H1 (cell line): Measurements from ENCODE around the gene CCER1. TPM values are rescaled to one million over a fixed set of nuclear protein-coding genes. Genes with fewer than 3 reads are reported as not detected.

Source experiments
- ATF3 ChIP-seq: IDR thresholded peaks from 2 replicates; pipeline ENCODE4 v1.6.1; 2011; ENCODE audit warnings: low read depth, mild to moderate bottlenecking, low read length; ENCODE audit not compliant: insufficient read depth
- TBP ChIP-seq: IDR thresholded peaks from 2 replicates; pipeline ENCODE4 v1.6.1; 2011; ENCODE audit warnings: low read depth, low read length, improper control_type of control experiment
- polyA plus RNA-seq, 7 experiments: library from polyadenylated mRNA; depleted of rRNA in 3 of 7; stranded (reverse) in 5 of 7; unstranded in 2 of 7; fragments of >200 nt in 5 of 7; fragments of 200-250 nt in 2 of 7; gene quantifications; 1 replicate in 5 of 7; 2 replicates in 1 of 7; 4 replicates in 1 of 7; pipeline versions ENCODE4 v1.2.1 to v1.2.3, GENCODE V29; 2011 to 2013; ENCODE audit warnings: missing spikeins in 2 of 7, mixed read lengths in 2 of 7
- total RNA-seq: library from RNA; stranded (reverse); fragmentation: NEBNext Ultra II Directional; extraction: Animal tissue kit (Norgen Biotek cat#: 25700); gene quantifications from 2 replicates; pipeline ENCODE4 v1.2.1, GENCODE V29; 2021
- TF ChIP-seq, protein P1 (sequence below): fragments of 300-600 bp; sonication (generic); IDR thresholded peaks from 2 replicates; pipeline ENCODE4 v1.7.1; 2012; ENCODE audit warnings: low read length, moderate library complexity, mild to moderate bottlenecking, inconsistent platforms; ENCODE audit not compliant: insufficient replicate concordance
- TF ChIP-seq, protein P2 (sequence below): IDR thresholded peaks from 2 replicates; pipeline ENCODE4 v1.6.1; 2011; ENCODE audit warnings: low read length, improper control_type of control experiment

The CCER1 gene
- total and polyA plus RNA-seq, 2 of the 8 experiments (the other 6 are each of a cell fraction or from before 2014, with no cell fraction given): not detected

GRCh38 chr12:90999966-91000365 lies 45.0 kb upstream of the CCER1 start (continued):
- TF ChIP-seq, protein P1, sequence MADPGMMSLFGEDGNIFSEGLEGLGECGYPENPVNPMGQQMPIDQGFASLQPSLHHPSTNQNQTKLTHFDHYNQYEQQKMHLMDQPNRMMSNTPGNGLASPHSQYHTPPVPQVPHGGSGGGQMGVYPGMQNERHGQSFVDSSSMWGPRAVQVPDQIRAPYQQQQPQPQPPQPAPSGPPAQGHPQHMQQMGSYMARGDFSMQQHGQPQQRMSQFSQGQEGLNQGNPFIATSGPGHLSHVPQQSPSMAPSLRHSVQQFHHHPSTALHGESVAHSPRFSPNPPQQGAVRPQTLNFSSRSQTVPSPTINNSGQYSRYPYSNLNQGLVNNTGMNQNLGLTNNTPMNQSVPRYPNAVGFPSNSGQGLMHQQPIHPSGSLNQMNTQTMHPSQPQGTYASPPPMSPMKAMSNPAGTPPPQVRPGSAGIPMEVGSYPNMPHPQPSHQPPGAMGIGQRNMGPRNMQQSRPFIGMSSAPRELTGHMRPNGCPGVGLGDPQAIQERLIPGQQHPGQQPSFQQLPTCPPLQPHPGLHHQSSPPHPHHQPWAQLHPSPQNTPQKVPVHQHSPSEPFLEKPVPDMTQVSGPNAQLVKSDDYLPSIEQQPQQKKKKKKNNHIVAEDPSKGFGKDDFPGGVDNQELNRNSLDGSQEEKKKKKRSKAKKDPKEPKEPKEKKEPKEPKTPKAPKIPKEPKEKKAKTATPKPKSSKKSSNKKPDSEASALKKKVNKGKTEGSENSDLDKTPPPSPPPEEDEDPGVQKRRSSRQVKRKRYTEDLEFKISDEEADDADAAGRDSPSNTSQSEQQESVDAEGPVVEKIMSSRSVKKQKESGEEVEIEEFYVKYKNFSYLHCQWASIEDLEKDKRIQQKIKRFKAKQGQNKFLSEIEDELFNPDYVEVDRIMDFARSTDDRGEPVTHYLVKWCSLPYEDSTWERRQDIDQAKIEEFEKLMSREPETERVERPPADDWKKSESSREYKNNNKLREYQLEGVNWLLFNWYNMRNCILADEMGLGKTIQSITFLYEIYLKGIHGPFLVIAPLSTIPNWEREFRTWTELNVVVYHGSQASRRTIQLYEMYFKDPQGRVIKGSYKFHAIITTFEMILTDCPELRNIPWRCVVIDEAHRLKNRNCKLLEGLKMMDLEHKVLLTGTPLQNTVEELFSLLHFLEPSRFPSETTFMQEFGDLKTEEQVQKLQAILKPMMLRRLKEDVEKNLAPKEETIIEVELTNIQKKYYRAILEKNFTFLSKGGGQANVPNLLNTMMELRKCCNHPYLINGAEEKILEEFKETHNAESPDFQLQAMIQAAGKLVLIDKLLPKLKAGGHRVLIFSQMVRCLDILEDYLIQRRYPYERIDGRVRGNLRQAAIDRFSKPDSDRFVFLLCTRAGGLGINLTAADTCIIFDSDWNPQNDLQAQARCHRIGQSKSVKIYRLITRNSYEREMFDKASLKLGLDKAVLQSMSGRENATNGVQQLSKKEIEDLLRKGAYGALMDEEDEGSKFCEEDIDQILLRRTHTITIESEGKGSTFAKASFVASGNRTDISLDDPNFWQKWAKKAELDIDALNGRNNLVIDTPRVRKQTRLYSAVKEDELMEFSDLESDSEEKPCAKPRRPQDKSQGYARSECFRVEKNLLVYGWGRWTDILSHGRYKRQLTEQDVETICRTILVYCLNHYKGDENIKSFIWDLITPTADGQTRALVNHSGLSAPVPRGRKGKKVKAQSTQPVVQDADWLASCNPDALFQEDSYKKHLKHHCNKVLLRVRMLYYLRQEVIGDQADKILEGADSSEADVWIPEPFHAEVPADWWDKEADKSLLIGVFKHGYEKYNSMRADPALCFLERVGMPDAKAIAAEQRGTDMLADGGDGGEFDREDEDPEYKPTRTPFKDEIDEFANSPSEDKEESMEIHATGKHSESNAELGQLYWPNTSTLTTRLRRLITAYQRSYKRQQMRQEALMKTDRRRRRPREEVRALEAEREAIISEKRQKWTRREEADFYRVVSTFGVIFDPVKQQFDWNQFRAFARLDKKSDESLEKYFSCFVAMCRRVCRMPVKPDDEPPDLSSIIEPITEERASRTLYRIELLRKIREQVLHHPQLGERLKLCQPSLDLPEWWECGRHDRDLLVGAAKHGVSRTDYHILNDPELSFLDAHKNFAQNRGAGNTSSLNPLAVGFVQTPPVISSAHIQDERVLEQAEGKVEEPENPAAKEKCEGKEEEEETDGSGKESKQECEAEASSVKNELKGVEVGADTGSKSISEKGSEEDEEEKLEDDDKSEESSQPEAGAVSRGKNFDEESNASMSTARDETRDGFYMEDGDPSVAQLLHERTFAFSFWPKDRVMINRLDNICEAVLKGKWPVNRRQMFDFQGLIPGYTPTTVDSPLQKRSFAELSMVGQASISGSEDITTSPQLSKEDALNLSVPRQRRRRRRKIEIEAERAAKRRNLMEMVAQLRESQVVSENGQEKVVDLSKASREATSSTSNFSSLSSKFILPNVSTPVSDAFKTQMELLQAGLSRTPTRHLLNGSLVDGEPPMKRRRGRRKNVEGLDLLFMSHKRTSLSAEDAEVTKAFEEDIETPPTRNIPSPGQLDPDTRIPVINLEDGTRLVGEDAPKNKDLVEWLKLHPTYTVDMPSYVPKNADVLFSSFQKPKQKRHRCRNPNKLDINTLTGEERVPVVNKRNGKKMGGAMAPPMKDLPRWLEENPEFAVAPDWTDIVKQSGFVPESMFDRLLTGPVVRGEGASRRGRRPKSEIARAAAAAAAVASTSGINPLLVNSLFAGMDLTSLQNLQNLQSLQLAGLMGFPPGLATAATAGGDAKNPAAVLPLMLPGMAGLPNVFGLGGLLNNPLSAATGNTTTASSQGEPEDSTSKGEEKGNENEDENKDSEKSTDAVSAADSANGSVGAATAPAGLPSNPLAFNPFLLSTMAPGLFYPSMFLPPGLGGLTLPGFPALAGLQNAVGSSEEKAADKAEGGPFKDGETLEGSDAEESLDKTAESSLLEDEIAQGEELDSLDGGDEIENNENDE: no peak
- TF ChIP-seq ATF3 (no peak), TBP (no peak)
- TF ChIP-seq, protein P2, sequence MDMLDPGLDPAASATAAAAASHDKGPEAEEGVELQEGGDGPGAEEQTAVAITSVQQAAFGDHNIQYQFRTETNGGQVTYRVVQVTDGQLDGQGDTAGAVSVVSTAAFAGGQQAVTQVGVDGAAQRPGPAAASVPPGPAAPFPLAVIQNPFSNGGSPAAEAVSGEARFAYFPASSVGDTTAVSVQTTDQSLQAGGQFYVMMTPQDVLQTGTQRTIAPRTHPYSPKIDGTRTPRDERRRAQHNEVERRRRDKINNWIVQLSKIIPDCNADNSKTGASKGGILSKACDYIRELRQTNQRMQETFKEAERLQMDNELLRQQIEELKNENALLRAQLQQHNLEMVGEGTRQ: no peak
